ENCODE measurements around the gene FAM24B.

FAM24B gene

DNA sequence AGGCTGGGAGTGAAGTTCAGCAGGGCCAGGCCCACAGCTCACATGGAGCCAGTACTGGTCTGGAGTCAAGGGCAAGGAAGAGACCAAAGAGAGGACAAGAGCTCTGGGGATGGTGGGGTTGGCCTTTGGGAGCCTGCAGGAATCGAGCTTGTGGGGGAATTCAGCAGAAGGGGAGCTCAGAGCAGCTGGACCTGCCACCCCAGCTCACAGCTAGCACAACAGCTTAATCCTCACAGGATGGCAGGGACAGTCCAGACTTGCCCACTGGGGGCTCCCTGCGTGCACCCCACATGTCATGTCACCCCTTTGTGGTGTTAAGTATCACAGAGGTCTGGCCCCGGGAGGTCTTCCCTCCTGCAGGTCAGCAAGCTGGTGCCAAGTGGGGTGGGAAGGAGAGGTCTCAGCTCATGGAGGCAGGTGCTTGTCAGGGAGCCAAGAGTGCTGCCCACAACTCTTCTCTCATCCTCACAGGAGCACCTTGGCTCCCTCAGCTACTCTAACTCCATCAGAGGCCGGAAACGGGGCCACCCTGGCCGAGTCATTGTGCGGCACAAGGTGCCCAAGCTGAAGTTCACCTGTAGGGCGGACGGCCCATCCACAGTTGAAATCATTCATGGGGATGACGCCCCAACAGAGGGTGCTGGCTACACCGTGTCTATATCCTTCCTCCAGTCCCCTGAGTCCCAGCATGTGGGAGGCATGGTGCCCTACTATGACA lies 56.2 kb downstream of the FAM24B start:
- DNase-seq (ENCODE audit: low read depth): no peak

DNA sequence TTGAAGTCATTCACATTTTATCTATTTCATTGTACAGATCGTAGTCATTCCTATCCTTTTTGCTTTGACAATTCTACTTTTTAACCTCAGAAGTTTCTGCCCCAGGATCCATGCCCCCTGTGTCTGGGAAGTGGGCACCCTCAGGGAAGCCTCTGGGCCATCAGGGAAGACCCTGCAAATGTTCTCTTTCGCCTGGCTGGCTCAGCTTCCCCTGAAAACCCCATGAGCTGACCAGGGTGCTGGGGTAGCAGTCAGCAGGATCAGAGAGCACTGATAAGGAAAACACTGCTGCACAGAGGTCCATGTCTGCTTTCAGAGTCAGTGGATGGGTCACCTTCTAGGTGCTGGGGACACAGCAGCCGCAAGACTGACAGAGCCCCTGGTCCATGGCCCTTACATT lies 57.6 kb downstream of the FAM24B start:
- DNase-seq (ENCODE audit: low read depth): no peak

GRCh38 chr10:122815458-122815857 lies 63.9 kb downstream of the FAM24B start:
- no peak for DNase-seq (ENCODE audit: low read depth)

- no peak for DNase-seq (ENCODE audit: low read depth)
Measured at GRCh38 chr10:122814493-122814892, 64.9 kb downstream of the FAM24B start.

DNA sequence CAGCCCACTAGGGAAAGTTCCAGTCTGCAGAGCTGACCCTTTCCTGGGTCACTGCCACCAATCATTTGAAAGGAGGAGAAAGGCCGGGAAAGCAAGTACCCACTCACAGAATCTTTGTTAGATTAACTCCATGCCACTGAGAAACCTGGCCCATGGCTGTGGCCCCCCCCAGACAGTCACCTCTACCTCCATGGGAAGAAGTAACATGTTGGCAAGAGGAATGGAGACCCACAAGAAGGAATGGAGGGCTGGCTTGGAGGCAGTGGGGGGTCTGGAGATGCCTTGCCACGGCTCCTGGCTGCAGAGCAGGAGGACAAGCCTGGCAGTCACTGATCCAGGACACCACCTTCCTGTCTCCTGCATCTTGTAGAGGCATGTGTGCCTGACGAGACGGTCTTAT lies 66.6 kb downstream of the FAM24B start:
- DNase-seq (ENCODE audit: low read depth): no peak

- no peak for DNase-seq (ENCODE audit: low read depth)
Measured at GRCh38 chr10:122802282-122802681, 77.1 kb downstream of the FAM24B start.
